ENCODE results near the gene NIN.

Gene NIN

GRCh38 chr14:50790589-50790988, 40.4 kb downstream of the NIN start:
- no peak for DNase-seq

- DNase-seq: no peak
Measured at GRCh38 chr14:50786751-50787464, 44.1 kb downstream of the NIN start.

- no peak for DNase-seq
Measured at GRCh38 chr14:50785457-50786063, 45.4 kb downstream of the NIN start.

- no peak for DNase-seq
Measured at GRCh38 chr14:50784683-50785456, 46.1 kb downstream of the NIN start.

- DNase-seq: no peak
Measured at GRCh38 chr14:50783563-50783962, 47.4 kb downstream of the NIN start.

GRCh38 chr14:50780393-50780792, 50.6 kb downstream of the NIN start:
- no peak for DNase-seq

- no peak for DNase-seq
Measured at GRCh38 chr14:50778721-50779483, 52.1 kb downstream of the NIN start.

GRCh38 chr14:50776522-50776921, 54.4 kb downstream of the NIN start:
- DNase-seq: no peak

GRCh38 chr14:50775357-50775756, 55.6 kb downstream of the NIN start:
- no peak for DNase-seq

GRCh38 chr14:50774542-50775267, 56.3 kb downstream of the NIN start:
- no peak for DNase-seq

GRCh38 chr14:50773632-50774541, 57.1 kb downstream of the NIN start:
- peak; percentile 20 for DNase-seq

GRCh38 chr14:50772412-50772811, 58.5 kb downstream of the NIN start:
- no peak for DNase-seq

- DNase-seq: no peak
Measured at GRCh38 chr14:50770586-50770985, 60.4 kb downstream of the NIN start.

- DNase-seq: no peak
Measured at GRCh38 chr14:50769863-50770500, 61.0 kb downstream of the NIN start.

GRCh38 chr14:50768680-50769079, 62.3 kb downstream of the NIN start:
- DNase-seq: no peak

GRCh38 chr14:50766338-50766886, 64.5 kb downstream of the NIN start:
- no peak for DNase-seq

GRCh38 chr14:50763382-50764007, 67.5 kb downstream of the NIN start:
- no peak for DNase-seq

GRCh38 chr14:50762931-50763300, 68.0 kb downstream of the NIN start:
- DNase-seq: no peak

GRCh38 chr14:50762001-50762930, 68.7 kb downstream of the NIN start:
- DNase-seq: no peak
